ES-I3 (cell line): ENCODE results near the gene MGP.

Experiments
- H3K36me3 ChIP-seq: 2 replicates; pipeline ENCODE4 v1.6.1; 2013; ENCODE audit warnings: mild to moderate bottlenecking, low read length, control low read depth, moderate library complexity; ENCODE audit not compliant: insufficient read depth
- H3K4me1 ChIP-seq: 2 replicates; pipeline ENCODE4 v1.6.1; 2013; ENCODE audit warnings: mild to moderate bottlenecking, control low read depth, low read length; ENCODE audit not compliant: insufficient read depth
- H3K9ac ChIP-seq: 2 replicates; pipeline ENCODE4 v1.6.1; 2013; ENCODE audit warnings: low read depth, mild to moderate bottlenecking, low read length, moderate library complexity
- H3K9me3 ChIP-seq: 2 replicates; pipeline ENCODE4 v1.6.1; 2013; ENCODE audit warnings: mild to moderate bottlenecking, low read length, moderate library complexity; ENCODE audit not compliant: control insufficient read depth, insufficient read depth

Gene MGP

GRCh38 chr12:14911131-14911530 is 25.5 kb upstream of the MGP start:
- H3K4me1 ChIP-seq = no peaks in the 10 kb centered on the region
- H3K9ac ChIP-seq = no peak overlapping the region
- H3K36me3 ChIP-seq = no peaks in the 10 kb centered on the region
- H3K9me3 ChIP-seq = no peaks in the 10 kb centered on the region

- H3K4me1 ChIP-seq = no peaks in the 10 kb centered on the region
- H3K9me3 ChIP-seq = no peaks in the 10 kb centered on the region
- H3K36me3 ChIP-seq = no peaks in the 10 kb centered on the region
- H3K9ac ChIP-seq = no peak overlapping the region
These were observed 24.6 kb upstream of the MGP start for GRCh38 chr12:14910090-14910915.

DNA sequence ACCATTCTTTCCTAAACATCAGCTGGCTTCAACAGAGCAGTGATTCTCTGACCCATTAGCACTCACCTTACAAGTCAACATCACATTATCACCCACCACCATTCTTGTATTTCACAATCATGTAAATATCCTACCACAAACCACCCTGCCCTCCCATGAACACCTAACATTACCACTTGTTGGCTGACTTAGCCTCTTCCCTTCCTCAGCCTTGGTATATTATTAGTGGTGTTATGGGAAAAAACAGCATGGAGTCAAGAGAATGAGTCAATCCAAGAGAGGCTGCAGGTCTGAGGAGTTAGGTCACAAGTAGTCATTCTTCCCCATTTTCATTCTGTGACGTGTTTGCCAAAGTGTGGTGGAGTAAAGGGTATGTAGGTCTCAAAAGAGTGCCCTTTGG is 22.3 kb upstream of the MGP start:
- H3K9ac ChIP-seq = no peak overlapping the region
- H3K9me3 ChIP-seq = no peaks in the 10 kb centered on the region
- no peaks in the 10 kb centered on the region for H3K4me1 ChIP-seq
- no peaks in the 10 kb centered on the region for H3K36me3 ChIP-seq

GRCh38 chr12:14906114-14906513 is 20.5 kb upstream of the MGP start:
- H3K9ac ChIP-seq = no peak overlapping the region
- H3K9me3 ChIP-seq = no peaks in the 10 kb centered on the region
- H3K36me3 ChIP-seq = no peaks in the 10 kb centered on the region
- peaks cover 3% of the 10 kb centered on the region; the same call in 1 of the 2 replicates for H3K4me1 ChIP-seq

GRCh38 chr12:14905269-14906004 is 19.8 kb upstream of the MGP start:
- Histone ChIP-seq H3K36me3 (no peaks in the 10 kb centered on the region), H3K4me1 (peaks cover 3% of the 10 kb centered on the region; the same call in 1 of the 2 replicates), H3K9ac (no peak overlapping the region), H3K9me3 (no peaks in the 10 kb centered on the region)

GRCh38 chr12:14904854-14905253 is 19.2 kb upstream of the MGP start:
- peaks cover 3% of the 10 kb centered on the region; the same call in 1 of the 2 replicates for H3K4me1 ChIP-seq
- H3K9me3 ChIP-seq = no peaks in the 10 kb centered on the region
- H3K9ac ChIP-seq = no peak overlapping the region
- H3K36me3 ChIP-seq = no peaks in the 10 kb centered on the region

DNA sequence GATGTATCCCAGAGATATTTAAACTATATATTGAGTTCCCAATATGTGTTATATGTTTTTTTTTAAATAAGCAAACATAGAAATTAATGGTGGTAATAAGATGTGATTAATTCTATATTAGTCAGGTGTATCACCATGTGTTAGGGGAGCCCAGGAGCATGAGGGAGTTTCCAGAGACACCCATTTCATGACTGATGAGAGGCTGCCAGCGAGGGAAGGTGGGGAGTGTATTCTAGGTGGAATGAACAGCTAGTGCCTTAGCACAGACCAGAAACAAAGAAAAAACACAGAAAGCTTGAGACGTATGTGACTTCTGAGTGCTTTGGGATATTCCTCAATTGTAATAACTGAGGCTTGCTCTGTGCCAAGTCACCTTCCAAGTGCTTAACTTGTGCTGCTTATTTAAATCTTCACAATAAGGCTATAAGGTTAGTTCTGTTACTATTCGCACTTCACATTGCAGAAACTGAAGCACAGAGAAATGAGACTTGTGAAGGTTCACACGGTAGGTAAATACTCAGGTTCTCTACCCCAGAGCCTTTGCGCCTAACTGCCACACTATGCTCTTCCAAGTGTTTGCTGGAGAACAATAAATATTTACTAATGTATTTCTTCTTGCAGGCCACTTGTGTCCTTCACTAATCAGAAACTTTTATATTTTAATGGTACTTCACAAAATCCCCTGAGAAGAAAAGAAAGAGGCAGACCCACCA is 17.9 kb upstream of the MGP start:
- H3K9me3 ChIP-seq = no peaks in the 10 kb centered on the region
- no peak overlapping the region for H3K9ac ChIP-seq
- peaks cover 3% of the 10 kb centered on the region; the same call in 1 of the 2 replicates for H3K4me1 ChIP-seq
- no peaks in the 10 kb centered on the region for H3K36me3 ChIP-seq

GRCh38 chr12:14902465-14902864 is 16.8 kb upstream of the MGP start:
- Histone ChIP-seq H3K9me3 (no peaks in the 10 kb centered on the region), H3K36me3 (no peaks in the 10 kb centered on the region), H3K4me1 (peaks cover 3% of the 10 kb centered on the region; the same call in 1 of the 2 replicates), H3K9ac (no peak overlapping the region)

GRCh38 chr12:14901228-14901562 is 15.5 kb upstream of the MGP start:
- Histone ChIP-seq H3K4me1 (peaks cover 3% of the 10 kb centered on the region; the same call in 1 of the 2 replicates), H3K36me3 (no peaks in the 10 kb centered on the region), H3K9ac (no peak overlapping the region), H3K9me3 (no peaks in the 10 kb centered on the region)

DNA sequence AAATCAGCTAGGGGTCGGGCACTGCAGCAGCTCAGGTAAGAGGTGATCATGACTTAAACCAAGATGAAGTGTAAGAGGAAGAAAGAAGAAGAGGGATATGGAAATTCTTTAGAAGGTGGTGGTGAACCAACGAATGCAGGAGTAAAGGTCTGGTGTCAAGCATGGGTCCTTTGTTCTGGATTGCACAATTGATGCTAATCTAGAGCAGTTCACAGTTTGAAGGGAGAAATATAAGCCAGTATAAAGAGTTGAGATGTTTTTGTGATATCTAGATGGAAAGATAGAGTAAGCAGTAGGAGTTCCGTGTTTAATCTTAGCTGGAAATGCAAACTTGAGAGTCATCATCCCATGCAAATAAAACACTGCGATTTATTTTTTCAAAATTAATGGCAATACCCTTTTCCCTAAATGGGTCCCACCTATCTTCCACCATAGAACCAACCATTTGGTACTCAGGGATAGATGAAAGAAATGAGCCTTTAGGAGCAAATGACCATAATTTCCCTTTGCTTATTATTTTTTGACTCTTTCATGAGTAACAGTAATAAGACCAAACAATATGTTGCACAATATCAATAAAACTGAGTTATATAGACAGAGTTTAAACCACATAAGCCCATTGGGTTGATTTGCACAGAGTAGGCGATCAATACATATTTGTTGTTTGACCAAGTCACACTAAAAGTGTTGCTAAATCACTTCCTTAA is 15.0 kb upstream of the MGP start:
- Histone ChIP-seq H3K36me3 (no peaks in the 10 kb centered on the region), H3K4me1 (peaks cover 3% of the 10 kb centered on the region; the same call in 1 of the 2 replicates), H3K9me3 (no peaks in the 10 kb centered on the region), H3K9ac (no peak overlapping the region)

DNA sequence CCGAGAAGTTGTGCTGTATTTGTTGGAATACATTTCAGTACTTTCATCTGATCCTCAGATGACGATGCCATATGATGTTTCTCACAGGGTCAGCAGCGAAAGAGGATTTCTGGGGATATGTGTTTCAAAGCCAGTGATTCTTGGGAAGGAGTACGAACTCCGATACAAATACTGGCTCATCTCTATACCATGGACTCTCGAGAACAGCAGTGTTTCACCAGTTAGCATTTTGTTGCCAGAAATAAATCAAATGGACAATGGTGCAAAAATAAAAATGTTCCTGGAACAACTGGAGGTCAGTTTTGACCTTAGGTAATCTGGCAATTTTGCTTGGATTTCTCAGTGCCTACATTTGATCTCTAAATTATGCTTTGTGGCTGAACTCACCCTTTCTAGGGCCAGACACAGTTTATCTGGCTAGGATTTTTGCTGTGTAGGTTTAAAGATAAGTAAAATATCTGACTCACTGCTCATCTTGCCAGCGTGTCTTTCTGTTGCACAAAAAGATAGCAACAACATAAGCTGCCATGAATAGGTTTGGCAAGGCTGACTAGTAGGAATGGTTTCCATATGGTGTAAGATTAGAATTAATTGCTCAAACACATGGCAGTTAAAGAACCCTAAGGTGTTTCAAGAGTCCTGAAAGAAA is 11.0 kb upstream of the MGP start:
- H3K36me3 ChIP-seq = no peaks in the 10 kb centered on the region
- H3K9ac ChIP-seq = no peak overlapping the region
- peaks cover 2% of the 10 kb centered on the region for H3K4me1 ChIP-seq
- no peaks in the 10 kb centered on the region for H3K9me3 ChIP-seq

- H3K9me3 ChIP-seq = no peaks in the 10 kb centered on the region
- H3K9ac ChIP-seq = no peak overlapping the region
- no peaks in the 10 kb centered on the region for H3K36me3 ChIP-seq
- no peaks in the 10 kb centered on the region; the same call in 1 of the 2 replicates for H3K4me1 ChIP-seq
These were observed 8.0 kb upstream of the MGP start for GRCh38 chr12:14893506-14894250.
